ENCODE data around the gene GRPR.

The GRPR gene

DNA sequence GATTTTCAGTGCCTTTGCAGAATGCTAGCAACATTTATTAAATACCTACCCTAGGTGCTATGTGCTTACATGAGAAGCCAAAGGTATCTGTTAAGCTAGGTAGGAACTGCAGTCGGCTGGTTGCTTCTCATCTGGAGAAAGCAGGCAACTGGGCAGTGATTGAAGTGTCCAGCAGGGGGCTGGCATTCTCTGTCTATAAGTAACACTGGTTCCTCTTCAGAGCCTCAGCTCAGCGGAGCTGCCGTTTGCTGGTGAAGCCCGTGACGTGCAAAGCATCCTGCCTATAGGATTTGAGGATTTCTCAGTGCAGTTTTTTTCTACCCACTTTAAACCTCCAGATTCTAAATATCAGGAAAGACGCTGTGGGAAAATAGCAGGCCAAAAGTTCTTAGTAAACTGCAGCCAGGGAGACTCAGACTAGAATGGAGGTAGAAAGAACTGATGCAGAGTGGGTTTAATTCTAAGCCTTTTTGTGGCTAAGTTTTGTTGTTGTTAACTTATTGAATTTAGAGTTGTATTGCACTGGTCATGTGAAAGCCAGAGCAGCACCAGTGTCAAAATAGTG, at the start of gene GRPR:
TSS of gene GRPR (plus strand) at position 344 of the 565 bp plus-strand sequence. CDS start 389 bp downstream, outside the sequence.
- Histone ChIP-seq H3K9me3 (ENCODE audit: control insufficient read depth, insufficient read depth, low read length) (no peaks in the 10 kb centered on the region), H3K4me3 (ENCODE audit: low read length) (peak within 1 kb of the TSS; percentile 44; the same call in 1 of the 2 replicates), H3K4me1 (ENCODE audit: control insufficient read depth, insufficient read depth, low read length) (no peaks in the 10 kb centered on the region), H3K36me3 (ENCODE audit: control insufficient read depth, insufficient read depth, low read length) (no peaks in the 10 kb centered on the region), H3K27ac (ENCODE audit: low read length) (no peak within 1 kb of the TSS), H3K27me3 (ENCODE audit: control insufficient read depth, insufficient read depth, low read length) (no peaks in the 10 kb centered on the region)
- WGBS (ENCODE audit: insufficient coverage, insufficient read length), result no CpG with 5 or more reads among the region's 6 CpGs
- peak; percentile 81 for DNase-seq (ENCODE audit: low read depth, low spot score)

DNA sequence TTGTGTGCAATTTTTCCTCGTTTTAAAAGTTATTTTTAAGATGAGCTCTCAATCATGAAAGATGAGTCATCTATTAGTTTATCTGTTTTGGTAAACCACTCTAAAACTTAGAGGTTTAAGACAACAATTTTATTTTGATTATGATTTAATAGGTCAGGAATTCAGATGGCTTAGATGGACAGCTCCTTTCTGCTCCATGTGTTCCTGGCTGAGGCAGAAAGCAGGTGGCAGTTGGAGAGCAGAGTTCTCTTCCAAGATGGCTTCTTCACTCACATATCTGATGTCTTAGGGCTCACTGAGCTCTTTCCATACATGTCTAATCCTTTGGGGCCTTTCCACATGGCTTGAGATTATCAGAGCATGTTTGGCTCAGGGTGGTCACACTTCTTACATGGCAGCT, 48.3 kb upstream of the GRPR start:
- H3K4me1 ChIP-seq (ENCODE audit: control insufficient read depth, insufficient read depth, low read length), result no peaks in the 10 kb centered on the region
- no peak overlapping the region for H3K27ac ChIP-seq (ENCODE audit: low read length)
- H3K36me3 ChIP-seq (ENCODE audit: control insufficient read depth, insufficient read depth, low read length), result no peaks in the 10 kb centered on the region
- no peaks in the 10 kb centered on the region for H3K27me3 ChIP-seq (ENCODE audit: control insufficient read depth, insufficient read depth, low read length)
- WGBS (ENCODE audit: insufficient coverage, insufficient read length), result no CpG with 5 or more reads among the region's 1 CpG
- H3K9me3 ChIP-seq (ENCODE audit: control insufficient read depth, insufficient read depth, low read length), result no peaks in the 10 kb centered on the region
- H3K4me3 ChIP-seq (ENCODE audit: low read length), result no peak overlapping the region
- DNase-seq (ENCODE audit: low read depth, low spot score), result no peak

DNA sequence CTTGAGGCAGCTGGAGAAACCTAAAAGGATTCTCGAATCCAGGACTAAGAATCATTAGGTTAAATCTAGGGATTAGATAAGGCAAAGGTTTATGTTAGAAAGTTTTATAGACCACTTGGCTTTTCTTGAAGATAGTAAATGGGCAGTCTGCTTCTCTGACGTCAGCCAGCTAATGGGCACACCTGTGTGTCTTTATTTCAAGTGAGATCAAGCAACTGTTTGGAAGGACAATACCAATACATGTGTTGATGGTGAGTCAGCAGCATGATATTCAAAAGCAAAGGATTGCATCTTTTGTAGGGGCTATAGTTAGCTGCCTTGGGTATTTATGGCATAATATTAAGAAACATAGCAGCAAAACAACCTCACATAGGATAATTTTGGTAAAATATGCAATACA, 46.5 kb upstream of the GRPR start:
- no peak for DNase-seq (ENCODE audit: low read depth, low spot score)
- H3K9me3 ChIP-seq (ENCODE audit: control insufficient read depth, insufficient read depth, low read length), result no peaks in the 10 kb centered on the region
- H3K4me3 ChIP-seq (ENCODE audit: low read length), result no peak overlapping the region
- no peaks in the 10 kb centered on the region for H3K36me3 ChIP-seq (ENCODE audit: control insufficient read depth, insufficient read depth, low read length)
- H3K27me3 ChIP-seq (ENCODE audit: control insufficient read depth, insufficient read depth, low read length), result no peaks in the 10 kb centered on the region
- no CpG with 5 or more reads among the region's 2 CpGs for WGBS (ENCODE audit: insufficient coverage, insufficient read length)
- no peaks in the 10 kb centered on the region for H3K4me1 ChIP-seq (ENCODE audit: control insufficient read depth, insufficient read depth, low read length)
- H3K27ac ChIP-seq (ENCODE audit: low read length), result no peak overlapping the region

DNA sequence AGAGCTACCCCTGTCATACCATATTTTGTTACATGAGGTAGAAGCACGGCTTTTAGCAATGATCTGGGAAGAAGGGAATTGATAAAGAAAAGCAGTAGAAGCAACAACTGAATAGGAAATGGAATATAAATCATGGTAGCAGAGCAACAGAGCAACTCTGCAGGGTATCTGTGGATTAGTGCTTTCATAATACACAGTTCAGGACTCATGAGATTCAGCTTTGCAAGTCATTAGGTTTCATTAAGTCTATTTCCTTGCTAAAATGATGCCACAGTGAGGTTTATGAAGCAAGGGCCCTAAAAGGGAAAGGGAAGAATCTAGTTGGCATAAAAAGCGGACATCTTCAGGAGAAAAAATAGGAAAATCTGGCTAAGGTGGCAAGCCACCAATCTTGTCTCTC, 45.6 kb upstream of the GRPR start:
- H3K27me3 ChIP-seq (ENCODE audit: control insufficient read depth, insufficient read depth, low read length), result no peaks in the 10 kb centered on the region
- no peak overlapping the region for H3K27ac ChIP-seq (ENCODE audit: low read length)
- H3K9me3 ChIP-seq (ENCODE audit: control insufficient read depth, insufficient read depth, low read length), result no peaks in the 10 kb centered on the region
- WGBS (ENCODE audit: insufficient coverage, insufficient read length), result no CpG with 5 or more reads among the region's 2 CpGs
- DNase-seq (ENCODE audit: low read depth, low spot score), result no peak
- no peaks in the 10 kb centered on the region for H3K4me1 ChIP-seq (ENCODE audit: control insufficient read depth, insufficient read depth, low read length)
- H3K4me3 ChIP-seq (ENCODE audit: low read length), result no peak overlapping the region
- H3K36me3 ChIP-seq (ENCODE audit: control insufficient read depth, insufficient read depth, low read length), result no peaks in the 10 kb centered on the region

DNA sequence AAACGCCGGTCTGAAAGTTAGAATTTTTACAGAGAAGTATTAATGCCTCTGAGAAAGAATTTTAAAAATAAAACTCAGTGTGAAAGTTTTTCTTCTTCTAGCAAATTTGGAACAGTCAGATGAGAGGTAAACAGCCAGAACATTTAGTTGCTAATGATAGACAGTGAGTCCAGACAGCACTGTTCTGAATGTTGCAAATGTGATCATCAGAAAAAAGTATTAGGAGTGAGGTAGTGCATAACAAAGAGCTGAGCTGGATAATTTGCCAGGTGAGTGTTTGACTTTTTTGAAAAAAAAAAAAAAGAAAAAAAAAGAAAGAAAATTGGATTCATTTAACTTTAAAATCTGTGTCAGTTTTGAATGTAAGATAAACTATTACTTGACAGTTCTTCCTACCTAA, 42.0 kb upstream of the GRPR start:
- no peaks in the 10 kb centered on the region for H3K9me3 ChIP-seq (ENCODE audit: control insufficient read depth, insufficient read depth, low read length)
- no peaks in the 10 kb centered on the region for H3K4me1 ChIP-seq (ENCODE audit: control insufficient read depth, insufficient read depth, low read length)
- H3K27ac ChIP-seq (ENCODE audit: low read length), result no peak overlapping the region
- DNase-seq (ENCODE audit: low read depth, low spot score), result no peak
- no peak overlapping the region for H3K4me3 ChIP-seq (ENCODE audit: low read length)
- H3K27me3 ChIP-seq (ENCODE audit: control insufficient read depth, insufficient read depth, low read length), result no peaks in the 10 kb centered on the region
- no CpG with 5 or more reads among the region's 2 CpGs for WGBS (ENCODE audit: insufficient coverage, insufficient read length)
- H3K36me3 ChIP-seq (ENCODE audit: control insufficient read depth, insufficient read depth, low read length), result no peaks in the 10 kb centered on the region

DNA sequence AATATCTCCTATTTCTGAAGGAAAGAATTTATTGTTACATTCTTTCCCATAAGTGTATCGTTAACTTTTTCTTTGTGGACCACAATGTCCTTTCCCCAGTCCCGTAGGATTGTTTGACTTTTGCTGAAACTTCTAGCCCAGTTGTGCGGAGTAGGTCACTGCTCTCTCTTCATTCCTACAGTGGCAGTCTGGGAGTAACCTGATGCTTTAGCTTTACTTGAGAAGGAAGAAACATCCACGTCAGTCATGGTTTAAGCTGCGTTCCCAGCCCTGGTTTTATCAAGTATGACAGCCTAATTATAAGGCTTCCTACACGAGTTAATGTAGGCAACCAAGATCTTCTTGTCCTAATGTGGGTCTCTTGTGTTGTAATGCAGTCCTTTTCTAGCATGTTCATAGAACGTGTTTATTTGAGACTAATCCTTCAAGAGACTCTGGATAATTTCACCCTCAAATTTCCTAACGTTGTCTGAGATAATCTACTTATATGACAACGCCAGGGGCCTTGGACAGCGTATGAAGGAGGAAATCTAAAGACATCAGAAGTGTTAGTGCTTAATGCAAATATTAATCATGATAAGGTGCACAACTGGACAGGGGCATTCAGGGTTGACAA, 40.8 kb upstream of the GRPR start:
- no CpG with 5 or more reads among the region's 10 CpGs for WGBS (ENCODE audit: insufficient coverage, insufficient read length)

DNA sequence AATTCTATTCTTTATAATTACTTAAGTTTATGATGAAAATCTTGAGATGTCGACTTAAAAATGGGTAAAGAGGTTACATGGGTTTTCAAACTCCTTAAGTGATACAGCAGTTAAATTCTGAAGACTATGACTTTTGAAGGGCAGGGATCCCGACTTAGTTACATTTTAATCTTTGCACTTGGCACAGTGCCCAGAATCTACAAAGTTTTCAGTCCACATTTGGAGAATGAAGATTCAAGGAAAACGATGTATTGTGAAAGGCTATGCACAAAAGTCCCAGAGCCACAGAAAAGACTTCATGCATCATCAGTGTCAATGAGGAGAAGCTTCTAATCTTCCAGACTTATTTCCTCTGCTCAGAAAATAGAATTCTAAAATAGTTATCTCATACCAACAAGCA, 36.3 kb upstream of the GRPR start:
- no peak overlapping the region for H3K4me3 ChIP-seq (ENCODE audit: low read length)
- H3K4me1 ChIP-seq (ENCODE audit: control insufficient read depth, insufficient read depth, low read length), result no peaks in the 10 kb centered on the region
- no peaks in the 10 kb centered on the region for H3K9me3 ChIP-seq (ENCODE audit: control insufficient read depth, insufficient read depth, low read length)
- no peaks in the 10 kb centered on the region for H3K27me3 ChIP-seq (ENCODE audit: control insufficient read depth, insufficient read depth, low read length)
- no CpG with 5 or more reads among the region's 3 CpGs for WGBS (ENCODE audit: insufficient coverage, insufficient read length)
- no peak overlapping the region for H3K27ac ChIP-seq (ENCODE audit: low read length)
- no peak for DNase-seq (ENCODE audit: low read depth, low spot score)
- no peaks in the 10 kb centered on the region for H3K36me3 ChIP-seq (ENCODE audit: control insufficient read depth, insufficient read depth, low read length)

More for the DNA sequence above, 40.8 kb upstream of the GRPR start:
- no peak overlapping the region for H3K4me3 ChIP-seq (ENCODE audit: low read length)
- H3K27ac ChIP-seq (ENCODE audit: low read length), result no peak overlapping the region
- no peaks in the 10 kb centered on the region for H3K4me1 ChIP-seq (ENCODE audit: control insufficient read depth, insufficient read depth, low read length)
- H3K27me3 ChIP-seq (ENCODE audit: control insufficient read depth, insufficient read depth, low read length), result no peaks in the 10 kb centered on the region
- DNase-seq (ENCODE audit: low read depth, low spot score), result no peak
- H3K36me3 ChIP-seq (ENCODE audit: control insufficient read depth, insufficient read depth, low read length), result no peaks in the 10 kb centered on the region
- no peaks in the 10 kb centered on the region for H3K9me3 ChIP-seq (ENCODE audit: control insufficient read depth, insufficient read depth, low read length)

DNA sequence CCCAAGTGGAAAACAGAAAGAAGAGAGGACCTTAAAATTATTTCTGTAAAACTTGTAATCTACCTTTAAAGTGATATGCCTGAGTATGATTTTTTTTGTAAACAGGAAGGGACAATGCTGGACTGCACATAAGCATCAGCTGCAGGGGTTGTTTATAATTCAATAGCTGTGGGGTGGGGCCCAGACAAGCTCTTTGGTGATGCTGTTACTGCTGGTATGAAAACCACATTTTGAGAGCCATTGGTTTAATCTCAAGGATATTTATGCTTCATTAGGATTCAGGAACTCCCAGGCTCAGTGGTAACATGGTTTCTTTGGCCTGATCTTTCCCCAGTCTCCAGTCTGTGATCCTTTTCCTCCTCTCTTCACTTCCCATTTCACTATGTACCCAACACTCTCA, 34.3 kb upstream of the GRPR start:
- H3K36me3 ChIP-seq (ENCODE audit: control insufficient read depth, insufficient read depth, low read length), result no peaks in the 10 kb centered on the region

DNA sequence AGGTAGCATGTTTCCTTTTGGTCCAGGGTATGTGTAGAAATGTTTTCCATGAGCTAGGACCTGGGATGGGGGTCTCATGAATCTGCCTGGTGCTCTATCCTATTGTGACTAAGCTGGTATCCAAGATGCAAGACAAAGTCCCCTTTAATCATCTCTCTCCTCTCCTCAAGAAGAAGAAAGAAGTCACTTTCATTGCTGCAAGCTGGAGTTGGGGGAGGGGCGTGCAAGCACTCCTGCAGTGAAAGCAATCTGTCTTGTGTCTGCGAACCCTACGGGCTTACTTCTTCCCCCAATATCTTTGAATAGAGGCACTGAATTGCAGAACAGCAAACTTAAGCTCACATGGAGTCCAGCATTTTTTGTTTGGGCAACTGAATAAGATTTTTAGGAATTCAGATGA, 27.2 kb upstream of the GRPR start:
- H3K27ac ChIP-seq (ENCODE audit: low read length), result no peak overlapping the region
- no peaks in the 10 kb centered on the region for H3K27me3 ChIP-seq (ENCODE audit: control insufficient read depth, insufficient read depth, low read length)
- no peak for DNase-seq (ENCODE audit: low read depth, low spot score)
- no peaks in the 10 kb centered on the region for H3K9me3 ChIP-seq (ENCODE audit: control insufficient read depth, insufficient read depth, low read length)
- no CpG with 5 or more reads among the region's 3 CpGs for WGBS (ENCODE audit: insufficient coverage, insufficient read length)
- H3K4me1 ChIP-seq (ENCODE audit: control insufficient read depth, insufficient read depth, low read length), result no peaks in the 10 kb centered on the region
- no peak overlapping the region for H3K4me3 ChIP-seq (ENCODE audit: low read length)
- H3K36me3 ChIP-seq (ENCODE audit: control insufficient read depth, insufficient read depth, low read length), result no peaks in the 10 kb centered on the region

More for the DNA sequence above, 34.3 kb upstream of the GRPR start:
- Histone ChIP-seq H3K27me3 (ENCODE audit: control insufficient read depth, insufficient read depth, low read length) (no peaks in the 10 kb centered on the region), H3K9me3 (ENCODE audit: control insufficient read depth, insufficient read depth, low read length) (no peaks in the 10 kb centered on the region), H3K27ac (ENCODE audit: low read length) (no peak overlapping the region), H3K4me3 (ENCODE audit: low read length) (no peak overlapping the region), H3K4me1 (ENCODE audit: control insufficient read depth, insufficient read depth, low read length) (no peaks in the 10 kb centered on the region)
- no peak for DNase-seq (ENCODE audit: low read depth, low spot score)

DNA sequence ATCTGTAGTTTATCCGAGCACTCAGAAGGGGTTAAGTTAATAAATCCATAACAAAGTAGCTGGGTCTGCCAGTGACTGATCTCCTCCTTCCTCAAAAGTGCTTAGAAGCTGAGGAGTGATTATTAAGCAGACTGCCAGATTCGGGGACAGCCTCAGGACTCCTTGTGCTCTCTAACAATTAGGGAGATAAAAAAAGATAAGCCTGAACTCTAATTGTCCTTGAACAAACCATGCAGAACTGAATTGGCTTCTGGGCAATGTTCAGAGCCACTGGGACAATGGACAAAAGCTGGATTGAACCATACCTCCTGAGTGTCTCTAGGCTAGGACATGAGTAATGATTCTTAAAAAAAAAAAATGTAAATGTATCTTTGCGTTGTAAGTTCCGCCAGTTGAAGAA, 22.7 kb upstream of the GRPR start:
- Histone ChIP-seq H3K27ac (ENCODE audit: low read length) (no peak overlapping the region), H3K36me3 (ENCODE audit: control insufficient read depth, insufficient read depth, low read length) (no peaks in the 10 kb centered on the region), H3K9me3 (ENCODE audit: control insufficient read depth, insufficient read depth, low read length) (no peaks in the 10 kb centered on the region), H3K27me3 (ENCODE audit: control insufficient read depth, insufficient read depth, low read length) (no peaks in the 10 kb centered on the region), H3K4me1 (ENCODE audit: control insufficient read depth, insufficient read depth, low read length) (no peaks in the 10 kb centered on the region), H3K4me3 (ENCODE audit: low read length) (no peak overlapping the region)
- DNase-seq (ENCODE audit: low read depth, low spot score), result no peak
- WGBS (ENCODE audit: insufficient coverage, insufficient read length), result no CpG with 5 or more reads among the region's 4 CpGs

DNA sequence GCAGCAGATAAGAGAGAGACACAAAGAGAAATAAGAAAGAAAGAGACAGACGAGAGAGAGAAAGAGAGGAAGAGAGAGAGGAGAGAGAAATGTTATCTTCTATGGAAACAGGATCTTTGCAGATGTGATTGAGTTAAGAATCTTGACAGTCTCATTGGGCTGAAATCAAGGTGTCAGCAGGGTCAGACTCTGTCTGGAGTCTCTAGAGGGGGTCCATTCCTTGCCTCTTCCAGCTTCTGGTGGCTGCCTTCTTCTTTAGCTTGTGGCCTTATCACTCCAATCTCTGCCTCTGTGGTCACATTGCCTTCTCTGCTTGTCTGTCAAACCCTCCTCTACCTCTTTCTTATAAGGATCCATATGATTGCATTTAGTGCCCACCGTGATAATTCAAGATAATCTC, 21.8 kb upstream of the GRPR start:
- no peaks in the 10 kb centered on the region for H3K36me3 ChIP-seq (ENCODE audit: control insufficient read depth, insufficient read depth, low read length)
- no peak overlapping the region for H3K27ac ChIP-seq (ENCODE audit: low read length)
- H3K4me1 ChIP-seq (ENCODE audit: control insufficient read depth, insufficient read depth, low read length), result no peaks in the 10 kb centered on the region
- DNase-seq (ENCODE audit: low read depth, low spot score), result no peak
- H3K27me3 ChIP-seq (ENCODE audit: control insufficient read depth, insufficient read depth, low read length), result no peaks in the 10 kb centered on the region
- WGBS (ENCODE audit: insufficient coverage, insufficient read length), result no CpG with 5 or more reads among the region's 2 CpGs
- no peak overlapping the region for H3K4me3 ChIP-seq (ENCODE audit: low read length)
- no peaks in the 10 kb centered on the region for H3K9me3 ChIP-seq (ENCODE audit: control insufficient read depth, insufficient read depth, low read length)

Measured in iPS DF 6.9 (cell line).